ENCODE measurements around the gene GRID1. TPM values are rescaled to one million over a fixed set of nuclear protein-coding genes. Genes with fewer than 3 reads are reported as not detected.

Gene GRID1
- total RNA-seq, 1 donor from 2014 or later: 2.7 TPM

GRCh38 chr10:86314616-86315548 is 51.7 kb downstream of the GRID1 start:
- no peak for DNase-seq (ENCODE audit: low spot score)

- DNase-seq (ENCODE audit: low spot score): no peak
These were observed 53.0 kb downstream of the GRID1 start for GRCh38 chr10:86313621-86314041.

GRCh38 chr10:86312701-86313270 is 53.8 kb downstream of the GRID1 start:
- no peak for DNase-seq (ENCODE audit: low spot score)

- DNase-seq (ENCODE audit: low spot score): no peak
These were observed 54.7 kb downstream of the GRID1 start for GRCh38 chr10:86311906-86312305.

GRCh38 chr10:86311190-86311589 is 55.4 kb downstream of the GRID1 start:
- no peak for DNase-seq (ENCODE audit: low spot score)

GRCh38 chr10:86310702-86311101 is 55.9 kb downstream of the GRID1 start:
- no peak for DNase-seq (ENCODE audit: low spot score)

GRCh38 chr10:86310291-86310690 is 56.3 kb downstream of the GRID1 start:
- no peak for DNase-seq (ENCODE audit: low spot score)

GRCh38 chr10:86308056-86308455 is 58.5 kb downstream of the GRID1 start:
- no peak for DNase-seq (ENCODE audit: low spot score)

GRCh38 chr10:86306628-86307278 is 59.8 kb downstream of the GRID1 start:
- DNase-seq (ENCODE audit: low spot score): no peak

- no peak for DNase-seq (ENCODE audit: low spot score)
These were observed 61.1 kb downstream of the GRID1 start for GRCh38 chr10:86305521-86305920.

- DNase-seq (ENCODE audit: low spot score): no peak
These were observed 62.2 kb downstream of the GRID1 start for GRCh38 chr10:86304436-86304835.

- DNase-seq (ENCODE audit: low spot score): no peak
These were observed 63.0 kb downstream of the GRID1 start for GRCh38 chr10:86303626-86304025.

GRCh38 chr10:86301971-86302370 is 64.6 kb downstream of the GRID1 start:
- DNase-seq (ENCODE audit: low spot score): peak; percentile 27

- DNase-seq (ENCODE audit: low spot score): peak; percentile 19
These were observed 65.4 kb downstream of the GRID1 start for GRCh38 chr10:86300931-86301830.

GRCh38 chr10:86300399-86300925 is 66.1 kb downstream of the GRID1 start:
- DNase-seq (ENCODE audit: low spot score): peak; percentile 12

- DNase-seq (ENCODE audit: low spot score): no peak
These were observed 67.0 kb downstream of the GRID1 start for GRCh38 chr10:86299562-86299961.

- peak; percentile 22 for DNase-seq (ENCODE audit: low spot score)
These were observed 68.0 kb downstream of the GRID1 start for GRCh38 chr10:86298501-86299001.

- peak; percentile 22 for DNase-seq (ENCODE audit: low spot score)
These were observed 70.8 kb downstream of the GRID1 start for GRCh38 chr10:86295791-86296190.

GRCh38 chr10:86295351-86295750 is 71.2 kb downstream of the GRID1 start:
- DNase-seq (ENCODE audit: low spot score): peak; percentile 27

- DNase-seq (ENCODE audit: low spot score): peak; percentile 25
These were observed 72.0 kb downstream of the GRID1 start for GRCh38 chr10:86294346-86295265.

All from ureter (tissue), 1 donor.